ENCODE data around the gene NF2.

Gene NF2

DNA sequence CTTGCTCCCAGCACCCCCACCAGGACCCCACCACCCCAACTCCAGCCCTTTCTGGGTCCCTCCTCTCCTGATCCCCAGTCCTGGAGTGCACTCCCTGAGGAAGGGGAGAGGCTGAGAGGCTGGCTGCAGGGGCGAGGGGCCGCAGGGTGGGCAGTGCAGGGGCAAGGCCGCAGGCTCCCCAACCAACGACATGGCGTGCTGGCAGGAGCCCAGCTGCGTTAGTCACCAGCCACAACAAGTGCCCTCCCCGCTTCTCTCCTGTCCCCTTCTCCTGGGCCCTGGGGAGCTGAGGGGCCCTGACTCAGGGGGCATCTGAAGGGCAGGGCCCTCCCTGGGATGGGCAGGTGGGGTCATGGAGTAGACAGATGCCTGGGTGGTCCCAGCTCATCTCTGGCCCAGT, 118.7 kb downstream of the NF2 start:
- H3K27ac ChIP-seq (ENCODE audit: low read depth, low read length), result no peak overlapping the region

DNA sequence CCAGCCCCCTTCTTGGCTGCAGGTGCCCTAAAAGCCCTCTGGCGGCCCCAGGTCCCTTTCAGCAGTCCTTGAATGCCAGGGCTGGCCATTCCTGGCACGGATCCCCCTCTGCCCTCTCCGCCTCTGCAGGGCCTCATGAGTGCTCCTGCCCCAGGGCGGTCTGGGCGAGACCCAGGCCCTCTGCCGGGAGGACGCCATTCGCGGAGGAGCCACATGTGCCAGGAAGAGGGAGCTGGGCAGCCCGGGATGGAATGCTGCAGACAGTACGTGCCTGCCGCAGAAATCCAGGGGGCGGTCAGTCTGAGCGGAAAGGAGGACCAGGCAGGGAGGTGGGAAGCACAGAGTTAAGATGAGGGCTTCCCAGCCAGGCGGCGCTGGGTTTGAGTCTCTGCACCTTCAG, 119.2 kb downstream of the NF2 start:
- Histone ChIP-seq H3K4me1 (ENCODE audit: control insufficient read depth, low read length) (no peaks in the 10 kb centered on the region), H3K4me3 (ENCODE audit: low read length) (no peak overlapping the region), H3K79me2 (ENCODE audit: control insufficient read depth, low read length) (no peaks in the 10 kb centered on the region), H3K4me2 (ENCODE audit: low read length) (no peak overlapping the region), H3K9me3 (ENCODE audit: control insufficient read depth, insufficient read depth, low read length) (no peaks in the 10 kb centered on the region), H3K27ac (ENCODE audit: low read depth, low read length) (no peak overlapping the region), H4K20me1 (ENCODE audit: control insufficient read depth, insufficient read depth, low read depth, low read length) (no peaks in the 10 kb centered on the region), H3K9me2 (replicated peaks; ENCODE audit: control insufficient read depth, low read length) (no peaks in the 10 kb centered on the region), H3F3A (ENCODE audit: control insufficient read depth, insufficient read depth) (no peaks in the 10 kb centered on the region), H3K27me3 (ENCODE audit: control insufficient read depth, low read length) (peaks cover 3% of the 10 kb centered on the region; the same call in 1 of the 2 replicates), H3K36me3 (ENCODE audit: control insufficient read depth, low read length) (no peaks in the 10 kb centered on the region)
- TF ChIP-seq, protein P1, sequence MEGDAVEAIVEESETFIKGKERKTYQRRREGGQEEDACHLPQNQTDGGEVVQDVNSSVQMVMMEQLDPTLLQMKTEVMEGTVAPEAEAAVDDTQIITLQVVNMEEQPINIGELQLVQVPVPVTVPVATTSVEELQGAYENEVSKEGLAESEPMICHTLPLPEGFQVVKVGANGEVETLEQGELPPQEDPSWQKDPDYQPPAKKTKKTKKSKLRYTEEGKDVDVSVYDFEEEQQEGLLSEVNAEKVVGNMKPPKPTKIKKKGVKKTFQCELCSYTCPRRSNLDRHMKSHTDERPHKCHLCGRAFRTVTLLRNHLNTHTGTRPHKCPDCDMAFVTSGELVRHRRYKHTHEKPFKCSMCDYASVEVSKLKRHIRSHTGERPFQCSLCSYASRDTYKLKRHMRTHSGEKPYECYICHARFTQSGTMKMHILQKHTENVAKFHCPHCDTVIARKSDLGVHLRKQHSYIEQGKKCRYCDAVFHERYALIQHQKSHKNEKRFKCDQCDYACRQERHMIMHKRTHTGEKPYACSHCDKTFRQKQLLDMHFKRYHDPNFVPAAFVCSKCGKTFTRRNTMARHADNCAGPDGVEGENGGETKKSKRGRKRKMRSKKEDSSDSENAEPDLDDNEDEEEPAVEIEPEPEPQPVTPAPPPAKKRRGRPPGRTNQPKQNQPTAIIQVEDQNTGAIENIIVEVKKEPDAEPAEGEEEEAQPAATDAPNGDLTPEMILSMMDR (IDR thresholded peaks at IDR 0.05; ENCODE audit: low read depth, low read length, poor library complexity, severe bottlenecking), result no peak
- TF ChIP-seq EZH2phosphoT487 (IDR thresholded peaks at IDR 0.05; ENCODE audit: borderline replicate concordance, low read length), result no peak

More for the DNA sequence above, 118.7 kb downstream of the NF2 start:
- Histone ChIP-seq H3K9me3 (ENCODE audit: control insufficient read depth, insufficient read depth, low read length) (no peaks in the 10 kb centered on the region), H3K4me2 (ENCODE audit: low read length) (no peak overlapping the region), H3F3A (ENCODE audit: control insufficient read depth, insufficient read depth) (no peaks in the 10 kb centered on the region), H3K4me1 (ENCODE audit: control insufficient read depth, low read length) (no peaks in the 10 kb centered on the region), H4K20me1 (ENCODE audit: control insufficient read depth, insufficient read depth, low read depth, low read length) (no peaks in the 10 kb centered on the region), H3K27me3 (ENCODE audit: control insufficient read depth, low read length) (peaks cover 3% of the 10 kb centered on the region; the same call in 1 of the 2 replicates), H3K9me2 (replicated peaks; ENCODE audit: control insufficient read depth, low read length) (no peaks in the 10 kb centered on the region), H3K36me3 (ENCODE audit: control insufficient read depth, low read length) (no peaks in the 10 kb centered on the region), H3K79me2 (ENCODE audit: control insufficient read depth, low read length) (no peaks in the 10 kb centered on the region), H3K4me3 (ENCODE audit: low read length) (no peak overlapping the region)
- TF ChIP-seq, protein P1 (IDR thresholded peaks at IDR 0.05; ENCODE audit: low read depth, low read length, poor library complexity, severe bottlenecking), result no peak

DNA sequence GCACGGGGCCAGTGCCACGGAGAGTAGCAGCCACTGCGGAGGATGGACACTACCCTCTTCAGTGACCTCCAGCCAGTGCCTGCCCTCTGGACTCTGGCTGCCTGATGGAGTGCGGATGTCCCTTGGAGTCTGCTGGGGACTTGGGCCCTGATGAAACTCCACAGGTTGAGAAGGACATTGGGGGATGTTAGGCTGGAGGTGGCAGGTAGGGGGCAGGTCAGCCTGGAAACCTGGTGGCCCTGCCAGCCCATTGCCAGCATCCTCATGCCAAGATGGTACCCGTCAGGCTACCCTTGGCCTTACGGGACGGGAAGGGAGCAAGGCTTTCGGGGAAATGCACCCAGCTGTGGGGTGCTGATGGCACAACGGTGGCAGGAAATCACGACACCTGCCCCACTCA, 120.3 kb downstream of the NF2 start:
- H3K27me3 ChIP-seq (ENCODE audit: control insufficient read depth, low read length), result peaks cover 3% of the 10 kb centered on the region; the same call in 1 of the 2 replicates
- no peaks in the 10 kb centered on the region for H3K4me1 ChIP-seq (ENCODE audit: control insufficient read depth, low read length)
- H3K9me2 ChIP-seq (replicated peaks; ENCODE audit: control insufficient read depth, low read length), result no peaks in the 10 kb centered on the region
- H3K9me3 ChIP-seq (ENCODE audit: control insufficient read depth, insufficient read depth, low read length), result no peaks in the 10 kb centered on the region
- no peaks in the 10 kb centered on the region for H3F3A ChIP-seq (ENCODE audit: control insufficient read depth, insufficient read depth)
- H3K27ac ChIP-seq (ENCODE audit: low read depth, low read length), result no peak overlapping the region
- H4K20me1 ChIP-seq (ENCODE audit: control insufficient read depth, insufficient read depth, low read depth, low read length), result no peaks in the 10 kb centered on the region
- TF ChIP-seq EZH2phosphoT487 (IDR thresholded peaks at IDR 0.05; ENCODE audit: borderline replicate concordance, low read length), result no peak
- TF ChIP-seq, protein P1 (IDR thresholded peaks at IDR 0.05; ENCODE audit: low read depth, low read length, poor library complexity, severe bottlenecking), result no peak
- H3K36me3 ChIP-seq (ENCODE audit: control insufficient read depth, low read length), result no peaks in the 10 kb centered on the region
- H3K79me2 ChIP-seq (ENCODE audit: control insufficient read depth, low read length), result no peaks in the 10 kb centered on the region
- H3K4me2 ChIP-seq (ENCODE audit: low read length), result no peak overlapping the region
- H3K4me3 ChIP-seq (ENCODE audit: low read length), result no peak overlapping the region

DNA sequence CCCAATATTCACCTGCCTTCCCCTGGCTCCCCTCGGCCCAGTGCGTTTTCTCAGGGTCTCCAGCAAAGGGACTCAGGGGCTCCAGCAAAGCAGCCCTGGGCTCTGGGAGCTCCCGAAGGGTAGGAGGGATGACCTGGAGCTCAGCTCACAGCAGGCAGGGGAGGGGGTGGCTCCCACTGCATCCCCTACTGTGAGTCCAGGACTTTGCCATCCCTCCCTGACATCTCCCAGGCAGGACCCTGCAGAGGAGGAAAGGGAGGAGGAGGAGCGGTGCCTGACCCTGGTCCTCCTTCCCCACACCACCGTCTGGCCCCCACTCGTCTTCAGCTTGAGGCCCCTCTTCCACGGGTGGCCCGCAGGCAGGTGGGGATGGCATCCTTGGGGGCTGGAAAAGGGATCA, 121.4 kb downstream of the NF2 start:
- Histone ChIP-seq H3K4me2 (ENCODE audit: low read length) (no peak overlapping the region), H3F3A (ENCODE audit: control insufficient read depth, insufficient read depth) (no peaks in the 10 kb centered on the region), H3K9me3 (ENCODE audit: control insufficient read depth, insufficient read depth, low read length) (no peaks in the 10 kb centered on the region), H3K9me2 (replicated peaks; ENCODE audit: control insufficient read depth, low read length) (no peaks in the 10 kb centered on the region), H3K36me3 (ENCODE audit: control insufficient read depth, low read length) (no peaks in the 10 kb centered on the region), H3K79me2 (ENCODE audit: control insufficient read depth, low read length) (no peaks in the 10 kb centered on the region), H3K4me1 (ENCODE audit: control insufficient read depth, low read length) (no peaks in the 10 kb centered on the region), H3K27ac (ENCODE audit: low read depth, low read length) (no peak overlapping the region), H4K20me1 (ENCODE audit: control insufficient read depth, insufficient read depth, low read depth, low read length) (no peaks in the 10 kb centered on the region), H3K4me3 (ENCODE audit: low read length) (no peak overlapping the region), H3K27me3 (ENCODE audit: control insufficient read depth, low read length) (no peaks in the 10 kb centered on the region)
- no peak for TF ChIP-seq EZH2phosphoT487 (IDR thresholded peaks at IDR 0.05; ENCODE audit: borderline replicate concordance, low read length)
- TF ChIP-seq, protein P1 (IDR thresholded peaks at IDR 0.05; ENCODE audit: low read depth, low read length, poor library complexity, severe bottlenecking), result no peak
